Activated CD8-positive, alpha-beta memory T cell treated with anti-CD3 and anti-CD28 coated beads for 48 hours (primary cell): ENCODE results near the gene CEP170B.
A peak's percentile ranks its signal among the peaks of the same experiment; 100 is the strongest.

ENCODE experiments used
- DNase-seq, 3 experiments: peaks; one replicate each; pipeline ENCODE4 v3.0.0-alpha.2; 2020; ENCODE audit warnings: low read depth in 2 of 3, low spot score in 2 of 3

CEP170B gene

DNA sequence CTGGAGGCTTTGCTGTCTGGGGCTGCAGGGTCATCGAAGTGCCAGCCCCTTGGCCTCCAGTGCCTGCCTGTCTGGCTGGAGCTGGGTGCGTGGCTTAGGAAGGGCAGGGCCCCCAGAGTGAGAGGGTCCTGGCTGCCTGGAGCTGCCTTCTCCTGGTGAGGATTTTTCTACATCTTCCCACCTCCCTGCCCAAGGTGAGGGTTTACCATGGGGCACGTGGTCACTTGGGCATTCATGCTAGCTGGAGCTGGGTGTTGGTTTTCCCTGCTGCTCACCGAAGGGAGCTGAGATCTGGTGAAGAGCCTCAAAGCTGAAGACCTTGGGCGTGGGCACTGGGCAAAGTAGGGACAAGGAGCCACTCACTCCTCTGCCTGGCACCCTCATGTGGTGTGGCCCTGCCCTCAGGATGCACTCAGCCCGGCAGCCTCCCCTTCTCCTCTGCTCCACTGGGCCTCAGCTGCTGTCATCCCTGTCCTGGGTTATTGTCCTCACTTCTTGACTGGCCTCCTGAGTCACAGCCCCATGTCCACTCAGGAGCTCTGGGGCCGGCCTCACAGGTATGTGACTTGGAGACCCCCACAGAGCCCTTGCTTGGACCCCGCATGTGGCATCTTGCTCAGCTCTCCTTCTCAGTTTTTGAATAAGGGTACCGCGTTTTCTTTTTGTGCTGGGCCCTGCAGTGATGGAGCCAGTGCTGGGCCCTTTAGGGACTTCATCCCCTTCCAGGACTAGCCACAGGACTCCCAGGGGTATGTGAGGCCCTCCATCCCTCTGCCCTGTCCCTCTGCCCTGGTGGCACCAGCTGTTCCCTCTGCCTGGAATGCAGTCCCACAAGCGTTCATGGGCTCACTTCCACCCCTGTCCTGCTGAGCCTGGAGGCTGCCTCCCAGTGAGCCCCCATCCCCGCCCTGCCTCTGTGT, 1.6 kb downstream of the CEP170B start:
- DNase-seq: no peak

DNA sequence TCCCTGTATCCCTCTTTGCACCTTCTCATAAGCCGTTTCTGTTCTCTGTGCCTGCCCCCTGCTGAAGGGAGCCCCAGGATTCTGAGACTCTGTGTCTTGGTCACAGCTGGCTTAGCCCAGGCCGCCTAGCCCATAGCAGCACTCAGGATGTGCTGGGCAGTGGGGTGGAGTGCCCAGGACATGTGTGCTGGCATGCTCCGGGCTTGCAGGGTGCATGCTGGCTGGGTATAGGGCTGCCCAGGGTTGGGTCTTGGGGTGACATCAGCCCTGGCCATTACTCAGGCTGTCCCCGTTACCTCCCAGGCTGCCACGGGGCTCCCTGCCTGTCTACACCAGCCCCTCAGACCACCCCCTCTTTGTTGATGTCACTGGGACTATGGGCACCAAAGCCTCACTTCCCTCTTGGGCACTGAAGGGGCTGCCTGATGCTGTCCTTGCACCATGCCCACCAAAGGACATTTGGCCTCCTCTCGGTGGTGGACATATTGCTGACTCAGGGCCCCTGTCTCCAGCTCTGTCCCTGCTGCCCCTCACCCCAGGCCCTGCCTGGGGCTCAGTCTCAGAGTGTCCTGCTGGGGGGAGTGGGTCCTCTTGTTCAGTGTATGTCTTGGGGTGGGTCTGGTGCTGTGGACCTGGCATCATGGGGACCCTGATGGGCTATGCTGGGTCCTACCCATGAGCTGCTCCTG, 2.4 kb downstream of the CEP170B start:
- DNase-seq: no peak

GRCh38 chr14:104868060-104868740, 3.1 kb downstream of the CEP170B start:
- no peak for DNase-seq

- DNase-seq: no peak
Measured at GRCh38 chr14:104868811-104869572, 3.9 kb downstream of the CEP170B start.

- DNase-seq: no peak
Measured at GRCh38 chr14:104869669-104870367, 4.8 kb downstream of the CEP170B start.

- no peak for DNase-seq
Measured at GRCh38 chr14:104870368-104871144, 5.5 kb downstream of the CEP170B start.

DNA sequence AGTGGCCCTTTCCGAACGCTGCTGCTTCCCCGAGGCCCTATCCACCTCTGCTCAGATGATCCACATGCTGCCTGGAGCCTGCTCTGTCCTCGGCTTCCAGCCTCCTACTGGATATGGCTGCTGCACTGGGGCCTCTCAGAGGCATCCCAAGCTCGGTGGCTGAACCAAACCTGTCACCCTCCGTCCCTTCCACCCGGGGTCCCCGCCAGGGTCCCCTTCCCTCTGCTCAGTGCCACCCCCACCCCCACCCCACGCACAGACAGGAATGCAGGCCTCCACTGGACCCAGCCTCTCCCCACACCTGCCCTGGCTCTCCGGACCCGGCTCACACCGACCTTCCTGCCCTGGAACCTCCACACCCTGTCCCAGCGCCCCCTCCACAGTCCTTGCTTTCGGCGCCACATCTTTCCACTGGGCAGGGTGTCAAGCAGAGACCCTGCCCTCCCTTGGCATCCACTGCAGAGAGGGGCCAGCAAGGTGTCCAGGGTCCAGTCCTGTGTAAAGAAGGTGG, 6.1 kb downstream of the CEP170B start:
- DNase-seq: no peak

DNA sequence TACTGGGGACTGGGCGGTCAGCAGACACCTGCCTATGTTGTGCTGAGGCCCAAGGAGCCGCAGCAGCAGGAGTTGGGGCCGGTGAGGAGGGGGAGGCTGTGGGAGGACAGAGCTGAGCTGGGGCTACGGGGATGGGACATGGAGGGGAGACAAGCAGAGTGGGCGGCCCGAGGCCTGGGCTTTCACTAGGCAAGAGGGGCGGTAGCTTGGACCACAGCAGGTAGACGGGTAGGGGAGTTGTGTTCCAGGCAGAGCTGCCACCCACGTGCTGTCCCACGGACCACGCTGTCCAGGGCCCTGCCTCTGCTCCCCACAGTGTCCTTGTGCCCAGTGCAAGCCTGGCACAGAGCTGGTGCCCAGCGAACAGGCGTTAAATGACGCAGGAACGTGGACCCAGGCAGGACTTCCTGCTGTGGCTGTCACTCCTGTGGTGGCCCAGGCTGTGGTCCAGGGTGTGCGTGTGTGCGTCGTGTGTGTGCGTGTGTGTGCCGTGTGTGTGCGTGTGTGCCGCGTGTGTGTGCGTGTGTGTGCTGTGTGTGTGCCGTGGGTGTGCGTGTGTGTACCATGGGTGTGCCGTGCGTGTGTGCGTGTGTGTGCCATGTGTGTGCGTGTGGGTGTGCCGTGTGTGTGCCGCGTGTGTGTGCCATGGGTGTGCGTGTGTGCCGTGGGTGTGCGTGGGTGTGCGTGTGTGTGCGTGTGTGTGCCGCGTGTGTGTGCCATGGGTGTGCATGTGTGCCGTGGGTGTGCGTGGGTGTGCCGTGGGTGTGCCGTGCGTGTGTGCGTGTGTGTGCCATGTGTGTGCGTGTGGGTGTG, 6.8 kb downstream of the CEP170B start:
- DNase-seq: no peak

GRCh38 chr14:104872469-104873341, 7.6 kb downstream of the CEP170B start:
- no peak for DNase-seq

GRCh38 chr14:104873380-104874055, 8.4 kb downstream of the CEP170B start:
- DNase-seq: no peak

GRCh38 chr14:104874110-104874531, 9.1 kb downstream of the CEP170B start:
- DNase-seq: no peak

DNA sequence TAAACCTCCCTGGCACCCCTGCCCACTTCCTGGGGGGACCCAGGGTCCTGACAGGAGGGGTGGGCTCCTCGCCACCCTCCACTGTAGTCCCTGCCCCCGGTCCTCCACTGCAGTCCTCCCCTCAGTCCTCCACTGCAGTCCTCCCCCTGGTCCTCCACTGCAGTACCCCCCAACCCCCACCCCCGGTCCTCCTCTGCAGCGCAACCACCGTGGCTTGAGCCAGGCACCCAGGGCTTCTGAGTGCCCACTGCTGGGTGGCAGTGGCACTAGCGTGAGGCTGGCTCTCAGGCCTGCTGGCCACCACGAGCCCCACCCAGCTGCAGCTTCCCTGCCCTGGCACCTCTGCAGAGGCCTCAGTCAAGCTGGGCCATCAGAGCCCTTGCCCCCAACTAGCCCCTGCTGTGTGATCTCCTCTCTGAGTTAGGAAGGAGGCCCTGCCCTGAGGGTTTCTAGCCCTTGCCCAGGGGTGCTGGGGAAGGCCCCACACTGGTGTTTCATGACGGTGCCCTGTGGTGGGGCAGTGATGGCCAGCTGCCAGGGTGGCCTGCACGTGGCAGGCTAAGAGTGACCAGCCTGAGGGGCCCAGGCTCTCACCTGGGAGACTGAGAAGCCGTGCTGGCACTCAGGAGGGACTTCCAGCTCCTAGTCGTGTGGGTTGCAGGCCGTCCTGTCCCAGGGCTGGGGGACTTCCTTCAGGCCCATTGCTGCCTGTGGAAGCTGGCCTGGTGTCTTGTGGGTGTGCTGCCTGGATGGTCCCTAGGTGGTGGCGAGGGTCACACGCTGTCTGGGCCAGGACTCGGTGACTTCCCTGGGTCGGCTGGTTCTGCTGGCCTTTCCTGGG, 9.7 kb downstream of the CEP170B start:
- DNase-seq: no peak

DNA sequence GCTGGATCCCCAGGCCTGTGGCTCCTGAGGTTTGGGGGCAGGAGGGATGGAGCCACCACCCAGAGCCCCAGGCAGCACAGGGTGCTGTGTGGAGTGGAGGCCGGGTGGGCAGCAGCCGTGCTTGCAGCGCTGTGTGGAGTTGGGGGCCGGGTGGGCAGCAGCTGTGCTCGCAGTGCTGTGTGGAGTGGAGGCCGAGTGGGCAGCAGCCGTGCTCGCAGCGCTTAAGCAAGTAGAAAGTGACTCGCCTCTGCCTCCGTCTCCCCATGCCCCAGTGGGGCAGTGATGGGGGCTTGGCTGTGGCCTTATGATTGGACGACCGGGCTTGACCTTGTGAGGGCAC, 10.3 kb downstream of the CEP170B start:
- no peak for DNase-seq

DNA sequence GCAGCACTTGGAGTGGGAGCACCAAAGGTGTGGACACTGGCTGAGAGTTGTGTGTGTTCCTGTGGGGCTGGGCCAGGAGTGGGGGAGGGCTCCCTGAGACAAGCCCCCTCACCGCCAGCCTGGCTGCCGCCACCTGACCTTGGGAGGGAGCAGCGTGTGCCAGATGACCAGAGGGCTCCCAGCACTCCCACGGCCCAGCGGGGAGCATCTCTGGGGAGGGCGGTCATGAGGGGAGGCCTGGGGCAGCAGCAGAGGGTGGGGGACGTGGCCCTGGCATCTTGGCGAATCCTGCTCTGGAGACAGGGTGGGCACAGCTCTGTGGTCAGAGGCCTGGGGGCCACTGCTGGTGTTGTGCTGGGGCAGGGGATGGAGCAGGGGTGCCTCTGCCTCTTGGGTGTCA, 10.7 kb downstream of the CEP170B start:
- no peak for DNase-seq

- peak in 1 of 3 experiments; percentile 42 for DNase-seq
Measured at GRCh38 chr14:104876251-104876699, 11.2 kb downstream of the CEP170B start.
